HG03469 (cell line): Measurements from ENCODE around the gene IL4I1.

Source experiments
- ATAC-seq: cut with Tn5 transposase; IDR thresholded peaks from one replicate; pipeline ENCODE4 v1.9.1; 2021; ENCODE audit warnings: mild to moderate bottlenecking, moderate library complexity, moderate number of reproducible peaks; ENCODE audit not compliant: unreplicated experiment

The IL4I1 gene

DNA sequence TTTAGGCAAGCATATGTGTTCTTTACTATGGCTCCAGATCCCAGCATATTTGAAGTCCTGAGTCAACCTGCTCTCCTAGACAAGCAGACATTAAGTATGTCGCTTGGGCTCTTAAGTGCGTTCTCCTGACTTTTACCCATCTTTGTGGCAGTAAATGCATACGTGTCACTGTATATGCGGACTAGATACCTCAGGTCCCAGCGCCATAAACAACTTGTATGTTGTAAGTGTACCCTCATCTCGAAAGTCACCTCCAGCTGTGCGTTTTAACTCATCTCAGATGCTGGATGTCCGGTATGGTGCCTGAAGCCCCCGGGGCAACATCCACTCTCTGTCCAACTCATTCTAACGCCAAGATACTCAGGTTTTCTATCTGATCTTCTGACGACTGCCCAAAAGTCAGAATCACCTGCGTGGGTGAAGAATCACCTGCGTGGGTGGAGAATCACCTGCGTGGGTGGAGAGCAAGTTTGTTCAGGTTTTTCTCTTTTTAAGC is 44.0 kb downstream of the IL4I1 start:
- no peak for ATAC-seq

DNA sequence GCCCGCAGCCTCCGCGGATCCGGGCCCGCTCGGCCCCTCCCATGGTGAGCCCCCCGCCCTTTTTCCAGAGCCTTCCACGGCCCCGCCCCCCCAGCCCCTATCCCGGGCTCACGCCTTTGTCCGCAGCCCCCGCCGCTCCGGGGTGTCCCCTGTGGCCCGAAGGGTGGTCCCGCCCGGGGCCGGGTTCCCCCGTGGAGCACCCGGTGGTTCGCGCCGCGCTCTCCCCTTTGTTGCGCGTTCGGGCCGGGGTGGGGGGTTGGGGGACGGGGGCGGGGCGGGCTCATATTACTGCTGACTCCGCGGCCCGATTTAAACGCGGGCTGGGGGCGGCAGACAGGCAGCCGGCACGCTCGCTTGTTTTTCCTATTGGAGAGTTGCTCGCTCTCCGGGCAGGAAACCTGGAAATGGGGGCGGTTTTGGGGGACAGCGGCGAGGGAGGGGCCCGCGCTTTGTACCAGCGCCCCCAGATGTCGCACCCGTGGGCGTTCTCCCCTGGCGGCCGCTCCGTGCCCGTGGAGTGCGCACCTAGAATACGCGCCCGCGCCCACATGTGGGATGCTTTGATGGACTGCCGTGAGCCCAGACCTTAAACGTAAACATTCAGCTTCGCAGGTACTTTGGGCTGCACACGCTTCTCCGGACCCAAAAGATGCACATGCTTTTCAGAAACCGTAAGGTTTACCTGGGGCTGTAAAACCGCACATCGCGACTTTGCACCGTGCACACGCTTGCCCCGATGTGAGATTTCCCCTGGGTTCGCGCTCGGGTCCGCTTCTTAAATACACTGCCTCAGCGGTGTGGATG is 45.0 kb downstream of the IL4I1 start:
- ATAC-seq: no peak

DNA sequence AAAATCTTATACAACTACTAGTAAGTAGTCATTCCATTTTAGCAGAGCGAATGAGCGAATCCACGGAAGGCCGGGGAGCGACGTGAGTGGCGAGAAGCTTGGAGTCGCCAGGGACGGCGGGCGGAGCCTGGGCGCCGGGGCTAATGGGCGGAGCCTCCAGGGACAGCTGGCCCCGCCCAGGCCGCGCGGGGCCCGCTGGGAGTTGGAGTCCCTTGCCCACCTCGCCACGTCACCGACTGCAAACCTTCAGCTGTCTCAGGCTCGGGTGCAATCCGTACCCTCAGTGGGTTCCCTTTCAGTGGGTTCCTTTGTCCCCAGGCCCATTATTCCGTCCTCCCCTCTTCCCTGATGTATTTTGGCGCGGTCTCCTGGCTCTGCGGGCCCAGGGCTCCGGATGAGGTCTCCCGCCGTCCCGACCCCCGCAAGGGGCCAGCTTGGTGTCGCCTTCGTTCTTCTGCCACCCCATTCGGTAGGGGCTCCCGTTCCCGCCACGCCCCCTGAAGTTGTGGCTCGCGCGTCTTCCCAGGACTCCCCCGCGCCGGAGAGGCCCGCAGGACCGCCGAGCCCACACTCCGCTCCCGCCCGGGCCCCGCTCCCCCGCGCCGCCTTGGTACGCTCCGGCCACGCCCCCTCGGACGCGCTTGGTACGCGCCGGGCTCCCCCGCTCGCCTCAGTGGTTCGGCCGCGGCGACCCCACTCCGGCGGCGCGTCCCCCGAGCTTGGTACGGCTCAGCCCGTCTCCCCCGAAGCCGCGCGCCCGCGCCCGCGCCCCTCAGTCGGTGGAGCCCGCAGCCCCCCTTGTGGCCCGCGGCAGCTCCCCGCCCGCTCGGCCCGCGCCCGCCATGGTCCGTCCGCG is 46.0 kb downstream of the IL4I1 start, which contains the start of gene PTOV1:
Gene PTOV1 (plus strand): TSS at position 673 of the 856 bp plus-strand sequence.
- peak; percentile 34 for ATAC-seq

DNA sequence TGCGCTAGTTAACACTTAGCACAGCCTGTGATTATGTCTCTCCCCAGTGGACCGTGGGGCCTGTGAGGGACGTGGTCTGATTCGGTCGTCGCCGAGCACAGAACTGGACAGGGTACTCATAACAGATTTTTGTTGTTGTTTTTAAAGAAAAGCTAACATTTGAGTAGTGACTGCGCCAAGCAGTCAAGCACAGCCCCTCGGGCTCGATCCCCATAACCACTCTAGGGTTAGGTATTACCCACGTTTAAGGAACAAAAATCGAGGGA is 46.5 kb downstream of the IL4I1 start:
- peak; percentile 3 for ATAC-seq

DNA sequence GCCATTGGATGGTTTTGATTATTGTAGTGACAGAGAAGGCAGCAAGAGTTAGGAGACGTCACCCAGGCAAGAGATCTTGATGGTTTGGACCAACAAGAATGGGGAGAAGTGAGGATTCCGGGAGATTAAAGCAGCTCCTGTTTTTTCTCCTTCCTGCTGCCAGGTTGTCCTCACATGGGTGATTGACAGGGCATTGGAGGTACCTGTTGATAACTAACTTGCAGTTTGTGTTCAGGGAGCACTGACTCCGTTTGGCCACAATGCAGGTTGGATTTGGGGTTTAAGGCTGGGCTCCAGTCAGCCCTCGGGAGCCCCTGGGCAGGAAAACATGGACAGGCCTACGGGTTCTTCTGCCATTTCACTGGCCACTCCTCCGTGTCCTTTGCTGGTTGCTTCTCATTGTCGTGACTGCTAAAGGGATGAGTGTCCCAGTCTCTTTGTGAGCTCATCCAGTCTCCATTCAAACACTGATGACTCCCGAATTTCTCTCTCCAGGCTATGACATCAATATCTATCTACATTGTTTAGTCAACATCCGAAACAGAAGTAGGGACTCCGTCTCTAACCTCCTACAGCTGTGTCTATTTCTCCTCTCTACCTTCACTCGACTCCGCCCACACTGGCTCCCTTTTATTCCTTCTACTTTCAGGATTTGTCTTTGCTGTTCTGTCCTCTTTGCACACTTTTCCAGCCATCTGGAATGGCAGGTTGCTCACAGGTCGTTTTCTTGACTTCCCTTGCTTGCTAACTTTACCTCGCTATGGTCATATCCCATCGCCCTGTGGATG is 47.1 kb downstream of the IL4I1 start:
- ATAC-seq: no peak

DNA sequence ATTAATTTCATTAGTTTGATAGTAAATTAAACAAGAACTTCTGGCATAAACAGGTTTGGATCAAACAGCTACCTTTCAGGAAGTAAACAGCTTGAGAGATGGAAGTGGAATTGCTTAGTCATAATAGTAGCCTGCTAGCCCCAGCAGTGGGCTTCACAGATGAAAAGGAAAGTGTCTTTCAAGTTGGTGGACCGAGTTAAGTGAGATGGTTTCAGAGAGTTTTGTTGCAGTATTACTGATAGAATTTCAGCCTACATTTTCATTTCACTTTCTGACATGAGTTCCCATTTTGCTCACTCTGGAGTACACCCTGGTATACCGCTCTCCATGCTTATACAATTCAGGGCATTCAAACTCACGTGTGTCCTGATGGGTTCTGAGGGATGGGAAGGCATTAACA is 47.7 kb downstream of the IL4I1 start:
- no peak for ATAC-seq

DNA sequence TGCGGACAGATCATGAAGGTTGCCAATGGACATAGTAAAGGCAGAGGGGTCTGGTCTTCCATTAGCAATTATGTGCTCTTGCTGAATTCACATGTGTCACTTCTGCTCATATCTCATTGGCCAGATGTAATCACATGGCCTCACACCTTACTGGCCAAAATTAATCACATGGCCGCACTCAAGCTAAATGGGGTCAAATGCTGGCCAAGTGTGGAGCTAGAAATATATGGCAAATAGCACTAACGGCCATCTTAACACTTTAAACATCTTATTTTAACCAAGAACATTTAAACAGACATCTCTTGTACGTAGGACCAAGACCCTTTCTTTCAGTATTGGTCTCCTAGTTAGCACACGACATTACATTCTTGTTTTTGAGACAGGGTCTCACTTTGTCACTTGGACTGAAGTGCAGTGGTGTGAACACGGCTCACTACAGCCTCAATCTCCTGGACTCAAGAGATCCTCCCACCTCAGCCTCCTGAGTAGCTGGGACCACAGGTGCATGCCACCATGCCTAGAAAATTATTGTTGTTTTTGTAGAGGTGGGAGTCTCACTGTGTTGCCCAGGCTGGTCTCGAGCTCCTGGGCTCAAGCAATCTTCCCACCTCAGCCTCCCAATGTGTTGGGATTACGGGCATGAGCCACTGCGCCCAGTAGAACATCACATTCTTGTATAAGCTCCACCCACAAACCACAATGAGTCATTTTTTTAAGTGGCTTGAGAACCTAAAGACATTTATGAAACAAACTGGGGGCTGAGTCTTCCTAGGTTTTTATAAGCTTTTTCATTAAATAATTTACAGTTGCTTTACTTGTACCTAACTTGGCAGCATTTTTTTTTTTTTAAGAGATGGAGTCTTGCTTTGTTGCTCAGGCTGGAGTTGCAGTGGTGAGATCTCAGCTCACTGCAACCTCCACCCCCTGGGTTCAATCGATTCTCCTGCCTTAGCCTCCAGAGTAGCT is 48.7 kb downstream of the IL4I1 start:
- ATAC-seq: no peak

DNA sequence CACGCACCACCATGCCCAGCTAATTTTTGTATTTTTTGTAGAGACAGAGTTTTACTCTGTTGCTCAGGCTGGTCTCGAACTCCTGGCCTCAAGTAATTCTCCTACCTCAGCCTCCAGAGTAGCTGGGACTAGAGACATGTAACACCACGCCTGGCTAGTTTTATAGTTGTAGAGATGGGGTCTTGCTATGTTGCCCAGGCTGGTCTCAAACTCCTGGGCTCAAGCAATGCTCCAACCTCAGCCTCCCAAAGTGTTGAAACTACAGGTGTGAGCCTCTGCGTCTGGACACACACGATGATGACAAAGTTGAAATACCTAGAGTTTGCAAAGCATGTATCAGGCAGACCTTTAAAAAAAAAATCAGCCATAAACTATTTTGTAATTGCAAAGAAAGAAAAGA is 50.3 kb downstream of the IL4I1 start:
- ATAC-seq: no peak

DNA sequence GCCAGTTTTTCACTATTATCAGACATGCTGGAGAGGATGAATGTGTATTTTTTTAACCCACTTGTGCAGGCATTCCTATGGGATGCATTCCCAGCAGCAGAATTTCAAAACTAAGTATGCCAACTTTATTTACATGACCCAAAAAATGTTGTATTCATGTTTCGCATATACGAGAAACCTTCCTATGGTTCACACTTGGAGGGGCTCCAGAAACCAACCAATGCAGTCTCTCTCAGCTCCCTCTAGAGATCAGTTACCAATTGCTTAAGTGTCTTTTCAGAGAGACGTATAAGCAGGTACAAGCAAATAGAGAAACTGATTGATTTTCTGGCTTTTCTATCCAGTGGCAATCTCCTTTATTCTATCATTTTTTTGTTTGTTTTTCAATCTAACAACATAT is 51.3 kb downstream of the IL4I1 start:
- ATAC-seq: no peak

DNA sequence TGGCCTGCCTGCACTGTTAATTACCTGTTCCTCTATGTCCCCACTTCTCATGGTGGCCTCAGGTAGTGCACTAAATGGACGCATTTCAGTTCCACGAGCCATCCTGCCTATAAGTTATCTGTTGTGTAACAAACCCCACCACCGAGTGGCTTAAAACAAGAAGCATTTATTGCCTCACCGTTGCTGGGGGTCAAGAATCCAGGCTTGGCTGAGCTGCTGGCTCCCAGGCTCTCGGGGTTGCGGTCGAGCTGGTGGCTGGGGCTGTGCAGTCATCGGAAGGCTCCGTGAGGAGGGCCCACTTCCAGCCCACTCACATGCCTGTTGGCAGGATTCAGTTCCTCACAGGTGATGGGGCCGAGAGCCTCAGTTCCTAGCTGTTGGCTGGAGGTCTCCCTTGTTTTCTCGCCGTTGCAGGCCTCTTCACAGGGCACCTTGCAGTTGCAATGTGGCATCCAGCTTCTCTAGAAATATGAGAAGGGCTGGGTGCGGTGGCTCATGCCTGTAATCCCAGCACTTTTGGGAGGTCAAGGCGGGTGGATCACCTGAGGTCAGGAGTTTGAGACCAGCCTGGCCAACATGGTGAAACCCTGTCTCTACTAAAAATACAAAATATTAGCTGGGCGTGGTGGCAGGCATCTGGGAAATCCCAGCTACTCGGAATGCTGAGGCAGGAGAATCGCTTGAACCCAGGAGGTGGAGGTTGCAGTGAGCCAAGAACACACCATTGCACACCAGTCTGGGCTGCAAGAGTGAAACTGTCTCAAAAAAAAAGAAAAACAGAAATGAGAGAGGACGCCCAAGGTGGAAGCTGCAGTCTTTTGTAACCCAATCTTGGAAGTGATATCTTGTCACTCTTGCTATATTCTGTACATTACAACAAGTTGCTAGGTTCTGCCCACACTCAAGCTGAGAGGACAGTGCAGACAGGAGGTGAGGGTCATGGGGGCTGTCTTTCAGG is 52.3 kb downstream of the IL4I1 start:
- no peak for ATAC-seq

DNA sequence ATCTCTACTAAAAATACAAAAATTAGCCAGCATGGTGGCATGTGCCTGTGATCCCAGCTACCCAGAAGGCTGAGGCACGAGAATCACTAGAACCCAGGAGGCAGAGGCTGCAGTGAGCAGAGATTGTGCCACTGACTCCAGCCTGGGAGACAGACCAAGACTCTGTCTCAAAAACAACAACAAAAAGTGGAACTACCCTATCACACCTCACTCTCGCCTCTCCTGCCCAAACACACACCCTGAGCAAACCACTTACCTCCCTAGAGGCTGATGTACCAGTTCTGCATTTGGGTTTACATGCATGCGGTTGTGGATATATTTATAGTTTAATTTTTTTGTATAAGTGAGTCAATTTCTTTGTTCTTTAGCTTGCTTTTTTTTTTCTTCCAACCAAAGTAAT is 53.4 kb downstream of the IL4I1 start:
- ATAC-seq: no peak

DNA sequence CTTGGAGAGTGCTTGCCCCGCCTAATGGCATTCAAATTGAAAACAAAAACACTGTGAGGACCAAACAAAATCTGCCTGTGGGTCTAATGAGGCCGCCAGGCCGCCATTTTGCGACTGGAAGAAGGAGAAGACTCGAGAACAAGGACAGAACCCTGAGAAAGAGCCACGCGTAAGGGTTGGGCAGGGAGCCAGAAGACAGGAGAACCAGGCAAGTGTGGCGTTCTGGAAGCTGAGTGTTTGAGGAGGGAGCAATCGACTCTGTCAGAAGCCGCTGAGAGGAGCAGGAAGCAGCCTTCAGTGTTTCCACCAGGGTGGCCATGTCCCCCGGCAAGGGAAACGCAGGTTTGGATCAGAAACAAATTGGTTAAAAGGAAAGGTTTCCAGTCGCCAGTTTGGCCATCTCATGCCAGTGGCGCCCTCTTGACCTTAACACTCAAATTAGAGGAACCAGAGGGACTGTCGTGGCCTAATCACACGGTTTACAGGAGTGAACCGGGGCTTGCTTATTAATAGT is 55.9 kb downstream of the IL4I1 start:
- no peak for ATAC-seq

DNA sequence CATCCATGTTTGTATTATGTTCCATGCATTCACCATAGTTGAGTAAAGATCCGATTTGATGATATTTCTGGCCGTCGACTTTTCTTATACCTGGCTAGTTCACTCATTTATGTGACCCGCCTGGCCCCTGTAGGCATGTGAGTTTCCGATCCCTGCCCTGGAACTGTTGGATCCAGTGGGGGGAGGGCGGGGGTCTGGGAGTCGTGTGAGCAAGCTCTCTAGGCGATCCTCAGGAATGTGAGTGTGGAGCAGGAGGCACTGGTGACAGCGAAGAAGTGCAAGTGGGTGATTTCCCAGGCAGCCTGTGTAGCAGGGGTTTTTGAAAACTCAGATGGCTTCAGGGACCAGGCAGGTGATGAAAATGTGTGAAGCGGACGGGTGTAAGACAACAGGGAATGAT is 56.4 kb downstream of the IL4I1 start:
- ATAC-seq: no peak

DNA sequence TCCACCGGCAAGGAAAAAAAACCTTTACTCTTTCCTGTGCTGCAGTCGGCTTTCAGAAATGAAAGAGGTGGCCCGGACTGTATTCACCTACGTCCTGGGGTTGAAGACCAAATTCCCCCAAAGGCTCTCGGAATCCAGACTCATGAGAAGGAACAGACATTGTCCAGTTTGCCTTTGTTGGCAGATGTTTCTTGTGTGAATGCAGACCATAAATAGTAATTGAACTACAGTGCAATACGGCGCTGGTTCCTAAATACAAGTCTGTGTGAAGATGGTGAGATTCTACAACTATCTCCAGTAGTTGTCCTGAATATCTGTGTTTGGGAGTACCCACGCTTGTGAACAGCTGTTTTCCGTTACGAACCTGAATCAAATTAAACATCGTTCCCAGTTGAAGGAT is 57.0 kb downstream of the IL4I1 start:
- ATAC-seq: no peak
